ENCODE results near the gene RUBCNL. TPM values are rescaled to one million over a fixed set of nuclear protein-coding genes. Genes with fewer than 3 reads are reported as not detected.

The RUBCNL gene
- total and polyA plus RNA-seq, 4 donors: 0.36 to 4.2 (median 0.96) TPM

DNA sequence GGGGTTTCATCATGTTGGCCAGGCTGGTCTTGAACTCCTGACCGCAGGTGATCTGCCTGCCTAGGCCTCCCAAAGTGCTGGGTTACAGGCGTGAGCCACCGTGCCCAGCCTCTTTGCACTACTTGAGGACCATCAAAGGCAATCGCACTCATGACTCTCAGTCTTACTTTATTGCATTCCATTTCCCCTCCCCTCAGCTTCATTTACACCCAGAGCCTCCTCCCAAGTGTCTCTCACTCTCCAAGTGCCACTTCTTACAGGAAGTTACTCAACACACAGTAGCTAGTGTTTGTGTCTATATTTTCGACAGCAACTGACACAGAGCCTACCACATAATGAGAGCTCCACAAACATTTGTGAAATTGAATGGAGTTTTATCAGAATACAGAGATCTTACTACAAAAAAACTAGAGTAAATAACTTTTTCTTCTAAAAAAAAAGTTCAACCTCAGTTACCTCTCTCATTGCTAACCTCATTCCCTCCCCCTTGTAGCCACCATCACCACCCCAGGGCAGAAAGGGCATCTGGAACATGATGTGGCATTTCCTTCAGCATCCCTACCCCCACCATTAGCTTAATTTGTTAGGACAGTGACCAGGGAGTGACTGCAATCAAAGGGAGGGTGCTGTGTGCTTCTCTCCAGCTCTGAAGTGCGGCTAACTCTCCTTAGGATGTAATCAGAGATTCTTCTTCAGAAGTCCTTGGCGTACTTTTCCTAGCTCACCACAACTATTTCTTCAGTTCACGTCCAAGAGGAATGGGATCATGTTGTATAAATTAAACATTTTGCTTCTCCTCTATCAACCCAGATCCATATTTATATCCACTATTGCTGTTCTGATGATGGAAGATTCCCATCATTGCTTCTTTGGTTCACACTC, 17.0 kb upstream of the RUBCNL start:
- Histone ChIP-seq H3K9ac (ENCODE audit: low read depth in 1 of 2, low read length in 2 of 2) (no peak overlapping the region), H3K27ac (ENCODE audit: low read depth in 1 of 2, low read length in 2 of 2) (peak overlapping the region in 1 of 2 donors; percentile 11), H3K36me3 (ENCODE audit: control insufficient read depth in 4 of 4, insufficient read depth in 3 of 4, low read depth in 1 of 4, low read length in 3 of 4) (no peaks in the 10 kb centered on the region), H3K27me3 (ENCODE audit: control insufficient read depth in 4 of 4, insufficient read depth in 4 of 4, low read length in 3 of 4) (peaks cover 0 to 3% (median 0%) of the 10 kb centered on the region in 4 donors), H3K4me3 (ENCODE audit: low read depth in 1 of 3, low read length in 3 of 3) (no peak overlapping the region), H3K4me1 (ENCODE audit: control insufficient read depth in 4 of 4, insufficient read depth in 4 of 4, low read length in 3 of 4) (no peaks in the 10 kb centered on the region), H3K9me3 (ENCODE audit: control insufficient read depth in 4 of 4, low read length in 3 of 4) (no peaks in the 10 kb centered on the region)
- no peak for DNase-seq (ENCODE audit: low spot score)
- no peak for TF ChIP-seq JUND (IDR thresholded peaks at IDR 0.05)
- no peak for TF ChIP-seq RXRA (IDR thresholded peaks at IDR 0.05)
- no peak for TF ChIP-seq FOXA1 (IDR thresholded peaks at IDR 0.05)
- no peak for TF ChIP-seq HNF4A (conservative IDR thresholded peaks at IDR 0.05)
- no peak for TF ChIP-seq EGR1 (IDR thresholded peaks at IDR 0.05; ENCODE audit: low read depth in 2 of 2)
- TF ChIP-seq RAD21 (IDR thresholded peaks at IDR 0.05): no peak
- TF ChIP-seq, protein P1, sequence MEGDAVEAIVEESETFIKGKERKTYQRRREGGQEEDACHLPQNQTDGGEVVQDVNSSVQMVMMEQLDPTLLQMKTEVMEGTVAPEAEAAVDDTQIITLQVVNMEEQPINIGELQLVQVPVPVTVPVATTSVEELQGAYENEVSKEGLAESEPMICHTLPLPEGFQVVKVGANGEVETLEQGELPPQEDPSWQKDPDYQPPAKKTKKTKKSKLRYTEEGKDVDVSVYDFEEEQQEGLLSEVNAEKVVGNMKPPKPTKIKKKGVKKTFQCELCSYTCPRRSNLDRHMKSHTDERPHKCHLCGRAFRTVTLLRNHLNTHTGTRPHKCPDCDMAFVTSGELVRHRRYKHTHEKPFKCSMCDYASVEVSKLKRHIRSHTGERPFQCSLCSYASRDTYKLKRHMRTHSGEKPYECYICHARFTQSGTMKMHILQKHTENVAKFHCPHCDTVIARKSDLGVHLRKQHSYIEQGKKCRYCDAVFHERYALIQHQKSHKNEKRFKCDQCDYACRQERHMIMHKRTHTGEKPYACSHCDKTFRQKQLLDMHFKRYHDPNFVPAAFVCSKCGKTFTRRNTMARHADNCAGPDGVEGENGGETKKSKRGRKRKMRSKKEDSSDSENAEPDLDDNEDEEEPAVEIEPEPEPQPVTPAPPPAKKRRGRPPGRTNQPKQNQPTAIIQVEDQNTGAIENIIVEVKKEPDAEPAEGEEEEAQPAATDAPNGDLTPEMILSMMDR (IDR thresholded peaks at IDR 0.05; ENCODE audit: low read depth, low read length, missing input control): no peak
- no peak for TF ChIP-seq TAF1 (conservative IDR thresholded peaks at IDR 0.05)
- TF ChIP-seq, protein P2, sequence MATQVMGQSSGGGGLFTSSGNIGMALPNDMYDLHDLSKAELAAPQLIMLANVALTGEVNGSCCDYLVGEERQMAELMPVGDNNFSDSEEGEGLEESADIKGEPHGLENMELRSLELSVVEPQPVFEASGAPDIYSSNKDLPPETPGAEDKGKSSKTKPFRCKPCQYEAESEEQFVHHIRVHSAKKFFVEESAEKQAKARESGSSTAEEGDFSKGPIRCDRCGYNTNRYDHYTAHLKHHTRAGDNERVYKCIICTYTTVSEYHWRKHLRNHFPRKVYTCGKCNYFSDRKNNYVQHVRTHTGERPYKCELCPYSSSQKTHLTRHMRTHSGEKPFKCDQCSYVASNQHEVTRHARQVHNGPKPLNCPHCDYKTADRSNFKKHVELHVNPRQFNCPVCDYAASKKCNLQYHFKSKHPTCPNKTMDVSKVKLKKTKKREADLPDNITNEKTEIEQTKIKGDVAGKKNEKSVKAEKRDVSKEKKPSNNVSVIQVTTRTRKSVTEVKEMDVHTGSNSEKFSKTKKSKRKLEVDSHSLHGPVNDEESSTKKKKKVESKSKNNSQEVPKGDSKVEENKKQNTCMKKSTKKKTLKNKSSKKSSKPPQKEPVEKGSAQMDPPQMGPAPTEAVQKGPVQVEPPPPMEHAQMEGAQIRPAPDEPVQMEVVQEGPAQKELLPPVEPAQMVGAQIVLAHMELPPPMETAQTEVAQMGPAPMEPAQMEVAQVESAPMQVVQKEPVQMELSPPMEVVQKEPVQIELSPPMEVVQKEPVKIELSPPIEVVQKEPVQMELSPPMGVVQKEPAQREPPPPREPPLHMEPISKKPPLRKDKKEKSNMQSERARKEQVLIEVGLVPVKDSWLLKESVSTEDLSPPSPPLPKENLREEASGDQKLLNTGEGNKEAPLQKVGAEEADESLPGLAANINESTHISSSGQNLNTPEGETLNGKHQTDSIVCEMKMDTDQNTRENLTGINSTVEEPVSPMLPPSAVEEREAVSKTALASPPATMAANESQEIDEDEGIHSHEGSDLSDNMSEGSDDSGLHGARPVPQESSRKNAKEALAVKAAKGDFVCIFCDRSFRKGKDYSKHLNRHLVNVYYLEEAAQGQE (IDR thresholded peaks at IDR 0.05): no peak
- TF ChIP-seq, protein P3, sequence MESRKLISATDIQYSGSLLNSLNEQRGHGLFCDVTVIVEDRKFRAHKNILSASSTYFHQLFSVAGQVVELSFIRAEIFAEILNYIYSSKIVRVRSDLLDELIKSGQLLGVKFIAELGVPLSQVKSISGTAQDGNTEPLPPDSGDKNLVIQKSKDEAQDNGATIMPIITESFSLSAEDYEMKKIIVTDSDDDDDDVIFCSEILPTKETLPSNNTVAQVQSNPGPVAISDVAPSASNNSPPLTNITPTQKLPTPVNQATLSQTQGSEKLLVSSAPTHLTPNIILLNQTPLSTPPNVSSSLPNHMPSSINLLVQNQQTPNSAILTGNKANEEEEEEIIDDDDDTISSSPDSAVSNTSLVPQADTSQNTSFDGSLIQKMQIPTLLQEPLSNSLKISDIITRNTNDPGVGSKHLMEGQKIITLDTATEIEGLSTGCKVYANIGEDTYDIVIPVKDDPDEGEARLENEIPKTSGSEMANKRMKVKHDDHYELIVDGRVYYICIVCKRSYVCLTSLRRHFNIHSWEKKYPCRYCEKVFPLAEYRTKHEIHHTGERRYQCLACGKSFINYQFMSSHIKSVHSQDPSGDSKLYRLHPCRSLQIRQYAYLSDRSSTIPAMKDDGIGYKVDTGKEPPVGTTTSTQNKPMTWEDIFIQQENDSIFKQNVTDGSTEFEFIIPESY (IDR thresholded peaks at IDR 0.05): no peak
- TF ChIP-seq NR2F2 (IDR thresholded peaks at IDR 0.05): no peak
- TF ChIP-seq HNF4G (IDR thresholded peaks at IDR 0.05): no peak
- TF ChIP-seq, protein P4, sequence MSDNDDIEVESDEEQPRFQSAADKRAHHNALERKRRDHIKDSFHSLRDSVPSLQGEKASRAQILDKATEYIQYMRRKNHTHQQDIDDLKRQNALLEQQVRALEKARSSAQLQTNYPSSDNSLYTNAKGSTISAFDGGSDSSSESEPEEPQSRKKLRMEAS (IDR thresholded peaks at IDR 0.05): no peak
- 73% methylated on average over 8 of the region's 8 CpGs for WGBS

DNA sequence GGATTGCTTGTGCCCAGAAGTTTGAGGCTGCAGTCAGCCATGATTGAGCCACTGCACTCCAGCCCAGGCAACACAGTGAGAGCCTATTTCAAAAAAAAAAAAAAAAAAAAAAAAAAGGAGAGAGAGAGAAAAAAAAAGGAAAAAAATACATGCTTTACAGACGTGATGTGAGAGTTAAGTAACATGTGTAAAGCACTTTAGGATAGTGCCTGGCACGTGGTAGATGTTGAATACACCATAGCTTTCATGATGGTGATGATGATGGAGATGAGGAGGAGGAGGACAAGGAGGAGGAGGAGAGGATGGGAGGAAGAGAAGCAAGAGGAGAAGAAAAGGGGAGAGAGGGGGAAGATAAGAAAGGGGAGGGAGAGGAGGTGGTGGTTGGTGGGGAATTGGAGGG, 15.1 kb upstream of the RUBCNL start:
- 48% methylated on average over 2 of the region's 2 CpGs for WGBS
- TF ChIP-seq FOXA2 (IDR thresholded peaks at IDR 0.05) (no peak), SP1 (IDR thresholded peaks at IDR 0.05) (no peak), YY1 (IDR thresholded peaks at IDR 0.05) (no peak), GABPA (IDR thresholded peaks at IDR 0.05 in 1 of 2, conservative IDR thresholded peaks at IDR 0.05 in 1 of 2) (no peak), HNF4G (IDR thresholded peaks at IDR 0.05) (no peak), TAF1 (conservative IDR thresholded peaks at IDR 0.05) (no peak), RXRA (IDR thresholded peaks at IDR 0.05) (no peak), NR2F2 (IDR thresholded peaks at IDR 0.05) (no peak), FOXA1 (IDR thresholded peaks at IDR 0.05) (no peak), EGR1 (IDR thresholded peaks at IDR 0.05; ENCODE audit: low read depth in 2 of 2) (no peak), JUND (IDR thresholded peaks at IDR 0.05) (no peak)
- TF ChIP-seq, protein P5, sequence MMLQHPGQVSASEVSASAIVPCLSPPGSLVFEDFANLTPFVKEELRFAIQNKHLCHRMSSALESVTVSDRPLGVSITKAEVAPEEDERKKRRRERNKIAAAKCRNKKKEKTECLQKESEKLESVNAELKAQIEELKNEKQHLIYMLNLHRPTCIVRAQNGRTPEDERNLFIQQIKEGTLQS (IDR thresholded peaks at IDR 0.05): no peak
- TF ChIP-seq, protein P4 (IDR thresholded peaks at IDR 0.05): no peak
- TF ChIP-seq, protein P3 (IDR thresholded peaks at IDR 0.05): no peak

More for the DNA sequence above, 15.1 kb upstream of the RUBCNL start:
- H3K4me1 ChIP-seq (ENCODE audit: control insufficient read depth in 4 of 4, insufficient read depth in 4 of 4, low read length in 3 of 4): no peaks in the 10 kb centered on the region
- no peaks in the 10 kb centered on the region for H3K36me3 ChIP-seq (ENCODE audit: control insufficient read depth in 4 of 4, insufficient read depth in 3 of 4, low read depth in 1 of 4, low read length in 3 of 4)
- H3K27me3 ChIP-seq (ENCODE audit: control insufficient read depth in 4 of 4, insufficient read depth in 4 of 4, low read length in 3 of 4): peaks cover 0 to 3% (median 0%) of the 10 kb centered on the region in 4 donors
- no peak overlapping the region for H3K27ac ChIP-seq (ENCODE audit: low read depth in 1 of 2, low read length in 2 of 2)
- H3K9me3 ChIP-seq (ENCODE audit: control insufficient read depth in 4 of 4, low read length in 3 of 4): no peaks in the 10 kb centered on the region
- H3K4me3 ChIP-seq (ENCODE audit: low read depth in 1 of 3, low read length in 3 of 3): no peak overlapping the region
- H3K9ac ChIP-seq (ENCODE audit: low read depth in 1 of 2, low read length in 2 of 2): no peak overlapping the region
- no peak for DNase-seq (ENCODE audit: low spot score)

All from liver (tissue), 9 donors.